GM19193 (cell line): ENCODE data around the gene ISM1.

Experiments
- POLR2A ChIP-seq: IDR thresholded peaks from 4 replicates; pipeline ENCODE4 v1.6.1; 2011; ENCODE audit not compliant: insufficient read depth, insufficient read length; ENCODE audit errors: extremely low read depth

ISM1 gene

GRCh38 chr20:13261460-13262301 is 40.6 kb downstream of the ISM1 start:
- no peak for TF ChIP-seq POLR2A

- no peak for TF ChIP-seq POLR2A
These were observed 41.2 kb downstream of the ISM1 start for GRCh38 chr20:13262302-13262650.

DNA sequence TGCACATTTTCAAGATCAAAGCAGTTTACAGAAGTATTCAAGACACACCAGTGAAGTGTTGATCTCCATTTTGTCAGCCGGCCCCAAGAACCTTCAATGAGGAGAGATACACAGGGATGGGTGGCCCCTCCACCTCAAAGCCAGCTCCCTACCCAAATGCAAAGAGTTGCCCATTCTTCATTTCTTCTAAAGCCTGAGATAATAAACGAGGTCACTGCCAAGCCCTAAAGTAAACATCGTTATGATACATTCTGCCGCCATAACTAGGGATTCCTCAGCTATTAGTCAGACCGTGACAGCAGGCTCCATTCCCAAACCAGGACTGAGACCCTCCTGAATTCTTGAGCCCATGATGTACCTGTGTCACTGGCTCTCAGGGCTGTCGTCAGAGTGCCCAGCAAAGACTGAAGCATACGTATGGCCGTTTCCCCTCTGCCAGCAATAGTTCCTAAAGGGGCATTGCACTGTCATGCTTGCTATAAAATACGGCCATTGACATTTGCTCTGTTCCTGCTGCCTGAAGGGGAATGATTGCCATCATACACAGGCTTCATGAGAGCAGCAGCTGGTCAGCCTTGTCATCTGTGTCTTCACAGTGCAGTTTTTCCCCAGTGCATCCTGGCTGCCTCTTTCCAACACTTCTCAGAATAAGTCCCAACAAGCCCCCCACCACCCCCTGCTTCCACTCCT is 41.7 kb downstream of the ISM1 start:
- TF ChIP-seq POLR2A, result no peak

GRCh38 chr20:13263451-13263850 is 42.4 kb downstream of the ISM1 start:
- TF ChIP-seq POLR2A, result no peak

DNA sequence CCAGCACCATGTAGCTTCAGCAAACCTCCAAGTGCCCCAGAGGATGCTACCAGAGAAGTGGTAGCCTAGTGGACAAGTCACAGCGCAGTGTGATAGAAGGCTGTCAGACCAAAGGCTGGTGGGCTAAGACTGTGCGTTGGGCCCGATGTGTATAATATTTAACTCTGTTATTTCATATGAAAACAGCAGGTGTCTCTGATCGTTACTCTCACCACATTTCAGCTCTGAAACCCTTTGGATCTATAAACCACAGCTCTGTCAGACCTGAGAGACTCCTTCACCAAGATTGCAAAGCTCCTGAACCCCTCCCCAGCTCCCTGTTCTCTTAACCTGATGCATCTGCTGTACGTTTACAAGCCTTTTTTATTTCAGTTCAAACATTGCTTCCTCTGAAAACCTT is 43.8 kb downstream of the ISM1 start:
- TF ChIP-seq POLR2A, result no peak

DNA sequence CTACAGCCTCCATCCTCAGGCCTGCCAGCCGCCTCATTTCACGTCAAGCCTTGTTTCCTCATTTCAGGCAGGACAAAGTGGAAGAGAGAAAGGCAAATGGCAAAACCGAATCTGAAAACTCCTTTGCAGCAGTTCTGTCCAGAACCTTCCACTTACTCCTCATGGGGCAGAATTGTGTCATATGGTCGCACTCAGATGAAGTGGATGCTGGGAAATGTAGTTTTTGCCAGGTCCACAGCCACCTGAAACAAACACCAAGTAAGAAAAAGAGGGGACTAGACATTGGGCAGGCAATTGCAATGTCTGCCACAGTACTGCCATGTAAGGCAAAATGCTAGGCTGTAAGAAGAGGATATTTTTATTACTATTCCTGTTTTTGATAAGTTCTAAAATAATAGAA is 44.9 kb downstream of the ISM1 start:
- TF ChIP-seq POLR2A, result no peak

DNA sequence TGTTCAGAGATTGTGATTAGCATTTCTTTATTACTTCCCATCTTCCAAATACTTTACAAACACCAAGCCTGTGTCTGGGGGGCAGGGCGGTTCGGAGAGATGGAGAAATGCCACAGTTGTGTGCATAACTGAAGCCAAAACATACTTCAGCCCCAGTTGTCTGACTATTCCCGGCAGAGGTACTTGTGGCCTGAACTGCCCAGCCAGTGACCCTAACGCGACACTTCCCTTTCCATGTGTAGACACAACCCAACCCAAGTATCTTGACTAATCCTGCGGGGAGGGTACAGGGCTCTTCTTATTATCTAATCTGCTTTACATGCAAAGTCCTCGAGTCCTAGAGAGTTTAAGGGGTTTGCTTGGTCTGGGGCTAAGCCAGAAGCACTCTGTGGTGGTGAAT is 46.2 kb downstream of the ISM1 start:
- no peak for TF ChIP-seq POLR2A

- no peak for TF ChIP-seq POLR2A
These were observed 47.9 kb downstream of the ISM1 start for GRCh38 chr20:13268953-13269352.

DNA sequence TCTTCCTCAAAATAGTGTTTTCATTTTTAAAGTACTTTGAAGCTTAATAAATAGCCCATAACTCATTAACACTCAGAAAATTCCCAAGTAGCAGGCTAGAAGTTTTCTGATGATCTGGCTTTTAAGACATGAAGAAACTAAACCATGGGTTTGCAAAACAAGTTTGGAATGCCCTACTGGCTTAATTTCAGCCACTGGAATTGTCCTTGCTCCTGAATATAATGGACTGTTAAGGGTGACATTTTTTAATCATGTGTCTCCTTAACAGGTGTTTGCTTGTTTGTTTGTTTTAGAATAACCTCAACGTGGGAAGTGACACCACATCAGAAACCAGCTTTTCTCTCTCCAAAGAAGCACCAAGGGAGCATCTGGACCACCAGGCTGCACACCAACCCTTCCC is 49.1 kb downstream of the ISM1 start:
- TF ChIP-seq POLR2A, result no peak

DNA sequence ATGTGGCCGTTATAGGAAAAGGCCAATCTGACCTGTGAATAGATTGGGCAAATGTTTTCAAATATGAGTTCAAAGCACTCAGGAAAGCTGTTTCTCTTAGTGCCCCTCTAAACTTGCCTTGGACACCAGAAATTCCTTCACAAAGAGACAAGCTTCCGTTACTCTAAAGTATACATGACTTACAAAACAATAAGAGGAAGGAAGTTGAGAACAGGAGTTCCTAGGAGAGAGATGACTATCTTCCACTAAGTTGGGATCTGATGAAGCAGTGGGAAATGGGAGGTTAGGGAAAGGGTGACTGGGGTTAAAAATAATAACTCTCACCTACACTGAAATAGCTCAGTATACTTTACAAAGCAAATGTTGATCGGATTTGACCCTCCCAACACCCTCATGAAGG is 50.0 kb downstream of the ISM1 start:
- no peak for TF ChIP-seq POLR2A

- no peak for TF ChIP-seq POLR2A
These were observed 51.2 kb downstream of the ISM1 start for GRCh38 chr20:13271977-13272975.

GRCh38 chr20:13274275-13274861 is 53.3 kb downstream of the ISM1 start:
- no peak for TF ChIP-seq POLR2A

- no peak for TF ChIP-seq POLR2A
These were observed 56.0 kb downstream of the ISM1 start for GRCh38 chr20:13276945-13277541.

- no peak for TF ChIP-seq POLR2A
These were observed 56.7 kb downstream of the ISM1 start for GRCh38 chr20:13277663-13278295.
